Dedifferentiated amniotic fluid mesenchymal stem cell (primary cell): ENCODE measurements around the gene MAFG.

Experiments used
- DNase-seq: peaks from one replicate; pipeline ENCODE4 v3.0.0-alpha.2; 2016; ENCODE audit errors: extremely low spot score

Gene MAFG

GRCh38 chr17:81909966-81910839 is 17.3 kb downstream of the MAFG start:
- DNase-seq, result no peak

- DNase-seq, result no peak
These were observed 18.3 kb downstream of the MAFG start for GRCh38 chr17:81909231-81909630.

GRCh38 chr17:81908793-81909192 is 18.7 kb downstream of the MAFG start:
- no peak for DNase-seq

- DNase-seq, result no peak
These were observed 20.1 kb downstream of the MAFG start for GRCh38 chr17:81907219-81908145.

- no peak for DNase-seq
These were observed 20.9 kb downstream of the MAFG start for GRCh38 chr17:81906476-81907218.

GRCh38 chr17:81905993-81906392 is 21.5 kb downstream of the MAFG start:
- DNase-seq, result no peak

GRCh38 chr17:81905424-81905875 is 22.1 kb downstream of the MAFG start:
- no peak for DNase-seq

GRCh38 chr17:81904600-81905423 is 22.7 kb downstream of the MAFG start:
- DNase-seq, result no peak

GRCh38 chr17:81903896-81904599 is 23.5 kb downstream of the MAFG start:
- DNase-seq, result no peak

GRCh38 chr17:81903415-81903831 is 24.1 kb downstream of the MAFG start:
- no peak for DNase-seq

- no peak for DNase-seq
These were observed 24.7 kb downstream of the MAFG start for GRCh38 chr17:81902653-81903414.

GRCh38 chr17:81902023-81902652 is 25.4 kb downstream of the MAFG start, which contains the start of gene NPB:
Gene NPB (plus strand): TSS chr17:81902238. CDS start chr17:81902278, 40 bp downstream.
- no peak for DNase-seq

- no peak for DNase-seq
These were observed 26.1 kb downstream of the MAFG start for GRCh38 chr17:81901167-81902022.

GRCh38 chr17:81900181-81900820 is 27.2 kb downstream of the MAFG start:
- DNase-seq, result no peak

- no peak for DNase-seq
These were observed 27.9 kb downstream of the MAFG start for GRCh38 chr17:81899514-81900166.

GRCh38 chr17:81898885-81899284 is 28.6 kb downstream of the MAFG start:
- no peak for DNase-seq
